Lung (tissue), 12 donors: ENCODE results near the gene HPCAL4. TPM values are rescaled to one million over a fixed set of nuclear protein-coding genes. Genes with fewer than 3 reads are reported as not detected.
A peak's percentile ranks its signal among the peaks of the same experiment; 100 is the strongest.

ENCODE experiments used
- ATAC-seq: fragments of 200-7000 bp; cut with Tn5 transposase; one replicate; pipeline ENCODE4 v1.9.1; 2020; ENCODE audit warnings: moderate number of reproducible peaks; ENCODE audit not compliant: insufficient read depth, low FRiP score
- DNase-seq, 3 donors: peaks; one replicate each; pipeline ENCODE4 v3.0.0-alpha.2; 2013 to 2017
- H3K27ac ChIP-seq, 2 donors: one replicate each; pipeline ENCODE4 v1.5.1; 2013; ENCODE audit warnings: mild to moderate bottlenecking in 2 of 2, moderate library complexity in 2 of 2, control low read depth in 1 of 2, inconsistent platforms in 1 of 2, low read depth in 1 of 2, low read length in 1 of 2
- H3K27me3 ChIP-seq, 3 donors: one replicate each; pipeline ENCODE4 v1.5.1; 2013; ENCODE audit warnings: low read length in 2 of 3; ENCODE audit not compliant: control insufficient read depth in 3 of 3, insufficient read depth in 3 of 3
- H3K36me3 ChIP-seq, 4 donors: one replicate each; pipeline ENCODE4 v1.5.1; 2013; ENCODE audit warnings: low read length in 4 of 4, mild to moderate bottlenecking in 1 of 4, moderate library complexity in 1 of 4; ENCODE audit not compliant: control insufficient read depth in 4 of 4, insufficient read depth in 4 of 4
- H3K4me1 ChIP-seq, 5 donors: one replicate each; pipeline ENCODE4 v1.5.1; 2013; ENCODE audit warnings: low read length in 5 of 5, mild to moderate bottlenecking in 2 of 5, moderate library complexity in 1 of 5; ENCODE audit not compliant: control insufficient read depth in 5 of 5, insufficient read depth in 5 of 5
- H3K4me3 ChIP-seq: one replicate; pipeline ENCODE4 v1.5.1; 2013; ENCODE audit warnings: mild to moderate bottlenecking, control low read depth, moderate library complexity
- H3K9ac ChIP-seq, 2 donors: one replicate each; pipeline ENCODE4 v1.5.1; 2013; ENCODE audit warnings: low read length in 2 of 2, control low read depth in 1 of 2; ENCODE audit not compliant: insufficient read depth in 1 of 2
- H3K9me3 ChIP-seq, 4 donors: one replicate each; pipeline ENCODE4 v1.5.1; 2013; ENCODE audit warnings: low read length in 3 of 4, mild to moderate bottlenecking in 1 of 4, moderate library complexity in 1 of 4; ENCODE audit not compliant: control insufficient read depth in 4 of 4, insufficient read depth in 3 of 4
- CTCF ChIP-seq: IDR thresholded peaks from 2 replicates; pipeline ENCODE4 v1.5.1; 2012; ENCODE audit warnings: mild to moderate bottlenecking; ENCODE audit errors: control extremely low read depth, extremely low read depth
- WGBS, 2 donors: extraction: QIAGEN DNeasy Blood & Tissue Kit; methylation state at CpG; one replicate each; pipeline ENCODE4 v1.1.7; 2013; 5-methylcytosine and 5-hydroxymethylcytosine counted together
- polyA plus RNA-seq, 2 donors: library from polyadenylated mRNA; stranded (reverse); fragments of 200-250 nt; gene quantifications; one replicate each; pipeline ENCODE4 v1.2.1, GENCODE V29; 2013
- total RNA-seq, 2 donors: library from RNA; depleted of rRNA in 1 of 2; stranded (reverse); fragments of >200 nt in 1 of 2; gene quantifications; one replicate each; pipeline ENCODE4 v1.2.1, GENCODE V29; 2014 to 2021
- donor health status: control.
- donor health status: control.
- donor health status: Bipolar disorder and iron deficiency.
- donor health status: healthy.
- donor health status: DM: yes; HTN: yes; CAD: no.

Gene HPCAL4
- total and polyA plus RNA-seq, 4 donors, result 0.08 to 0.43 (median 0.17) TPM

DNA sequence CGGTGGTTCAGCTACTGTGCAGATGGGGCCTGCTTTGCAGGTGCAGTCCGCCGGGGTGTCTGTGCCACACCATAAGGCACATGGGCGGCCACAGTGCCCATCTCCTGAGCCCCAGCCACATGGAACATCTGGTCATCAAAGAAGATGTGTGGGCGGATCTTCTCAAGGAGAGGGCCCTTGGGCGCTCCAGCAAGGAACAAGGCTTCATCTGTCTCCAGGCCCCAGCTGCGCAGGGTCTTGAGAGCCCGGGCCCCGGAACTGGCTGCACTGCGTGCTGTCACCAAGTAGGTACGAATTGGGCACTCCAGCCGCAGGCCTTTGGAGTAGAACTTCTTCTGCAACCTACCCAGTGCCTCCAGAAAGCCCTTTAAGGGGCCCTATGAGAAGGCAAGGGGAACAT lies 32.1 kb downstream of the HPCAL4 start:
- no peak for TF ChIP-seq CTCF
- ATAC-seq (no peak), DNase-seq (no peak)
- Histone ChIP-seq H3K36me3 (no peaks in the 10 kb centered on the region), H3K9me3 (no peaks in the 10 kb centered on the region), H3K4me1 (peaks cover 0 to 3% (median 0%) of the 10 kb centered on the region in 5 donors), H3K4me3 (no peak overlapping the region), H3K27me3 (no peaks in the 10 kb centered on the region), H3K9ac (no peak overlapping the region), H3K27ac (no peak overlapping the region)
- 94 to 96% methylated on average over 12 of the region's 12 CpGs for WGBS, 2 donors

GRCh38 chr1:39657923-39658485 lies 33.2 kb downstream of the HPCAL4 start:
- peak; percentile 38 for TF ChIP-seq CTCF
- H3K36me3 ChIP-seq, result no peaks in the 10 kb centered on the region
- no peak for ATAC-seq
- H3K27me3 ChIP-seq, result no peaks in the 10 kb centered on the region
- 33 to 37% methylated on average over 6 of the region's 6 CpGs for WGBS, 2 donors
- no peak overlapping the region for H3K4me3 ChIP-seq
- DNase-seq, result peak; percentile 63 to 78 (median 74)
- peaks cover 0 to 3% (median 2%) of the 10 kb centered on the region in 5 donors for H3K4me1 ChIP-seq
- no peaks in the 10 kb centered on the region for H3K9me3 ChIP-seq
- no peak overlapping the region for H3K27ac ChIP-seq
- no peak overlapping the region for H3K9ac ChIP-seq

DNA sequence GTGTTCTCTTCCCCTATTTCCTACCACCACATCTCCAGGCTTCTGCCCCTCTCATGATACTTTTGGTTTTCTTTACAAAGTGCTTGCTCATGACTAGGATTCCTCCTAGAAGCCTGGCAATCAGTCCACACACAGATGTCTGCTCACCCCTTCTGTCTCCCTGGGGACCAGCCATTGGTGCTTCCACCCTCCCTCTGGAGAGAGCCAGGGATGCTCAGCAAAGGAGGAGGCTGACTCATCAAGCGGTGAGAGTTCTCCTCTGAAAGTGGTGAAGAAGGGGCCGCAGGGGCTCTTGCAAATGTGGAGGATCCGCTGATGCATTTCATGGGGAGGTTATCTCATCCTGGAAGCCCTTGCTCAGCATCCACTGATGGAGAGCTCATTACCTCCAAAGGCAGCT lies 33.8 kb downstream of the HPCAL4 start:
- Histone ChIP-seq H3K4me1 (peaks cover 0 to 3% (median 2%) of the 10 kb centered on the region in 5 donors), H3K27ac (no peak overlapping the region), H3K36me3 (no peaks in the 10 kb centered on the region), H3K27me3 (no peaks in the 10 kb centered on the region), H3K9me3 (no peaks in the 10 kb centered on the region), H3K4me3 (no peak overlapping the region), H3K9ac (no peak overlapping the region)
- no peak for DNase-seq
- TF ChIP-seq CTCF, result no peak
- 86 to 100% methylated on average over 3 of the region's 3 CpGs for WGBS, 2 donors
- ATAC-seq, result no peak

DNA sequence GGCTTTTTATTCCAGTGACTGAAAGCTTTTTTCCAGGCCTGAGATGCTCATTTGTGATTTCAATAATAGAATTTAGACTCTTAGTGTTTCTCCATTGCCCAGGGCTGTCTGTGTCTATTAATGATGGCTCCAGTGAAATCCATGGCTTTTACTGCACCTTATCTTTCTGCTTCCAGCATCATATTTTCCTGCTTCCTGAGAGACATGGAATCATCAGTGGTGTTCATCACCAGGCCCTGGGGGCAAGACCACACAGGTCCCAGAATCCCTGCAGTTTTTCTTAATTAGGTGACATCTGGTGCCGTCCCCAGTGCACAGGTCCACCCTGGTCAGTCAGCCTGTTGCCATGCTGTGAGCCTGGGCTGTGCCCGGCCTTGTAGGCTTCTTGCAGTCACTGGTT lies 34.8 kb downstream of the HPCAL4 start:
- ATAC-seq (no peak), DNase-seq (no peak)
- H3K9ac ChIP-seq, result no peak overlapping the region
- no peaks in the 10 kb centered on the region for H3K9me3 ChIP-seq
- no peaks in the 10 kb centered on the region for H3K36me3 ChIP-seq
- no peak for TF ChIP-seq CTCF
- H3K27ac ChIP-seq, result no peak overlapping the region
- peaks cover 0 to 3% (median 2%) of the 10 kb centered on the region in 5 donors for H3K4me1 ChIP-seq
- H3K27me3 ChIP-seq, result no peaks in the 10 kb centered on the region
- H3K4me3 ChIP-seq, result no peak overlapping the region
- 89 to 90% methylated on average over 2 of the region's 2 CpGs for WGBS, 2 donors
